Stimulated activated naive CD8-positive, alpha-beta T cell treated with anti-CD3 and anti-CD28 coated beads, Interleukin-15, Interleukin-2, amounts not matched to agents 100 ng/mL and 50 ng/mL, for 24 hours (primary cell): ENCODE measurements around the gene SEPTIN2.
A peak's percentile ranks its signal among the peaks of the same experiment; 100 is the strongest.

Experiments
- H3K27ac Mint-ChIP-seq: one replicate; pipeline ENCODE4 v1.8.0; 2021; ENCODE audit warnings: mild to moderate bottlenecking, mixed read lengths
- H3K27me3 Mint-ChIP-seq: one replicate; pipeline ENCODE4 v1.8.0; 2021; ENCODE audit warnings: mixed read lengths
- H3K36me3 Mint-ChIP-seq: one replicate; pipeline ENCODE4 v1.8.0; 2021; ENCODE audit warnings: low read depth, mixed read lengths
- H3K4me1 Mint-ChIP-seq: one replicate; pipeline ENCODE4 v1.8.0; 2021; ENCODE audit warnings: low read depth, mixed read lengths
- H3K4me3 Mint-ChIP-seq: one replicate; pipeline ENCODE4 v1.8.0; 2021; ENCODE audit warnings: mild to moderate bottlenecking, mixed read lengths
- H3K9me3 Mint-ChIP-seq: one replicate; pipeline ENCODE4 v1.8.0; 2021; ENCODE audit warnings: mixed read lengths

The SEPTIN2 gene

GRCh38 chr2:241298673-241299072 is 17.1 kb upstream of the SEPTIN2 start:
- peak overlapping the region; percentile 30 for H3K4me3 Mint-ChIP-seq
- H3K27me3 Mint-ChIP-seq = no peaks in the 10 kb centered on the region
- peak overlapping the region; percentile 4 for H3K27ac Mint-ChIP-seq
- H3K4me1 Mint-ChIP-seq = peaks cover 52% of the 10 kb centered on the region
- H3K36me3 Mint-ChIP-seq = peaks cover 27% of the 10 kb centered on the region
- no peaks in the 10 kb centered on the region for H3K9me3 Mint-ChIP-seq

GRCh38 chr2:241300000-241300399 is 15.7 kb upstream of the SEPTIN2 start:
- peaks cover 53% of the 10 kb centered on the region for H3K4me1 Mint-ChIP-seq
- no peak overlapping the region for H3K4me3 Mint-ChIP-seq
- no peaks in the 10 kb centered on the region for H3K9me3 Mint-ChIP-seq
- peak overlapping the region; percentile 9 for H3K27ac Mint-ChIP-seq
- H3K27me3 Mint-ChIP-seq = no peaks in the 10 kb centered on the region
- peaks cover 27% of the 10 kb centered on the region for H3K36me3 Mint-ChIP-seq

GRCh38 chr2:241302083-241302482 is 13.6 kb upstream of the SEPTIN2 start:
- Mint-ChIP-seq H3K36me3 (peaks cover 17% of the 10 kb centered on the region), H3K27ac (no peak overlapping the region), H3K4me3 (no peak overlapping the region), H3K27me3 (no peaks in the 10 kb centered on the region), H3K9me3 (no peaks in the 10 kb centered on the region), H3K4me1 (peaks cover 63% of the 10 kb centered on the region)

- H3K4me3 Mint-ChIP-seq = no peak overlapping the region
- no peak overlapping the region for H3K27ac Mint-ChIP-seq
- peaks cover 15% of the 10 kb centered on the region for H3K36me3 Mint-ChIP-seq
- no peaks in the 10 kb centered on the region for H3K27me3 Mint-ChIP-seq
- peaks cover 66% of the 10 kb centered on the region for H3K4me1 Mint-ChIP-seq
- no peaks in the 10 kb centered on the region for H3K9me3 Mint-ChIP-seq
Observed at GRCh38 chr2:241302759-241303651, 12.7 kb upstream of the SEPTIN2 start.

- Mint-ChIP-seq H3K4me1 (peaks cover 70% of the 10 kb centered on the region), H3K27me3 (no peaks in the 10 kb centered on the region), H3K36me3 (peaks cover 19% of the 10 kb centered on the region), H3K9me3 (no peaks in the 10 kb centered on the region), H3K4me3 (no peak overlapping the region), H3K27ac (no peak overlapping the region)
Observed at GRCh38 chr2:241304039-241304670, 11.6 kb upstream of the SEPTIN2 start.

- Mint-ChIP-seq H3K4me1 (peaks cover 86% of the 10 kb centered on the region), H3K27me3 (no peaks in the 10 kb centered on the region), H3K4me3 (no peak overlapping the region), H3K9me3 (no peaks in the 10 kb centered on the region), H3K36me3 (peaks cover 16% of the 10 kb centered on the region), H3K27ac (no peak overlapping the region)
Observed at GRCh38 chr2:241307055-241307454, 8.7 kb upstream of the SEPTIN2 start.

- Mint-ChIP-seq H3K36me3 (peaks cover 16% of the 10 kb centered on the region), H3K27ac (peak overlapping the region; percentile 86), H3K9me3 (no peaks in the 10 kb centered on the region), H3K27me3 (no peaks in the 10 kb centered on the region), H3K4me1 (peaks cover 89% of the 10 kb centered on the region), H3K4me3 (no peak overlapping the region)
Observed at GRCh38 chr2:241308267-241308666, 7.5 kb upstream of the SEPTIN2 start.

- H3K36me3 Mint-ChIP-seq = peaks cover 16% of the 10 kb centered on the region
- H3K27ac Mint-ChIP-seq = peak overlapping the region; percentile 86
- no peaks in the 10 kb centered on the region for H3K27me3 Mint-ChIP-seq
- no peaks in the 10 kb centered on the region for H3K9me3 Mint-ChIP-seq
- H3K4me1 Mint-ChIP-seq = peaks cover 89% of the 10 kb centered on the region
- H3K4me3 Mint-ChIP-seq = peak overlapping the region; percentile 63
Observed at GRCh38 chr2:241308832-241309500, 6.8 kb upstream of the SEPTIN2 start.

- H3K4me1 Mint-ChIP-seq = peaks cover 90% of the 10 kb centered on the region
- peak overlapping the region; percentile 86 for H3K27ac Mint-ChIP-seq
- H3K9me3 Mint-ChIP-seq = no peaks in the 10 kb centered on the region
- H3K27me3 Mint-ChIP-seq = no peaks in the 10 kb centered on the region
- peak overlapping the region; percentile 63 for H3K4me3 Mint-ChIP-seq
- H3K36me3 Mint-ChIP-seq = peaks cover 16% of the 10 kb centered on the region
Observed at GRCh38 chr2:241309684-241310117, 6.0 kb upstream of the SEPTIN2 start.

GRCh38 chr2:241310917-241311566 is 4.7 kb upstream of the SEPTIN2 start:
- Mint-ChIP-seq H3K4me3 (peak overlapping the region; percentile 10), H3K27me3 (no peaks in the 10 kb centered on the region), H3K4me1 (peaks cover 77% of the 10 kb centered on the region), H3K9me3 (no peaks in the 10 kb centered on the region), H3K36me3 (peaks cover 16% of the 10 kb centered on the region), H3K27ac (peak overlapping the region; percentile 66)

- peaks cover 78% of the 10 kb centered on the region for H3K4me1 Mint-ChIP-seq
- no peak overlapping the region for H3K4me3 Mint-ChIP-seq
- H3K27ac Mint-ChIP-seq = peak overlapping the region; percentile 28
- H3K27me3 Mint-ChIP-seq = no peaks in the 10 kb centered on the region
- peaks cover 22% of the 10 kb centered on the region for H3K36me3 Mint-ChIP-seq
- no peaks in the 10 kb centered on the region for H3K9me3 Mint-ChIP-seq
Observed at GRCh38 chr2:241312082-241312481, 3.6 kb upstream of the SEPTIN2 start.

- peaks cover 27% of the 10 kb centered on the region for H3K36me3 Mint-ChIP-seq
- no peaks in the 10 kb centered on the region for H3K9me3 Mint-ChIP-seq
- no peaks in the 10 kb centered on the region for H3K27me3 Mint-ChIP-seq
- H3K4me3 Mint-ChIP-seq = peak overlapping the region; percentile 98
- peak overlapping the region; percentile 92 for H3K27ac Mint-ChIP-seq
- peaks cover 78% of the 10 kb centered on the region for H3K4me1 Mint-ChIP-seq
Observed at GRCh38 chr2:241313543-241314095, 2.1 kb upstream of the SEPTIN2 start.

GRCh38 chr2:241314226-241315092 is 1.3 kb upstream of the SEPTIN2 start:
- H3K4me1 Mint-ChIP-seq = peaks cover 77% of the 10 kb centered on the region
- no peaks in the 10 kb centered on the region for H3K9me3 Mint-ChIP-seq
- H3K27me3 Mint-ChIP-seq = no peaks in the 10 kb centered on the region
- H3K27ac Mint-ChIP-seq = peak overlapping the region; percentile 92
- peak overlapping the region; percentile 98 for H3K4me3 Mint-ChIP-seq
- peaks cover 26% of the 10 kb centered on the region for H3K36me3 Mint-ChIP-seq
